GM23338 (cell line): ENCODE data around the gene VPS26C. TPM values are rescaled to one million over a fixed set of nuclear protein-coding genes. Genes with fewer than 3 reads are reported as not detected.

Experiments used
- ATAC-seq: fragments of 200-7000 bp; cut with Tn5 transposase; 3 replicates; pipeline ENCODE4 v1.9.1; 2020
- DNase-seq: peaks from one replicate; pipeline ENCODE4 v3.0.0-alpha.2; 2015; ENCODE audit warnings: low spot score
- H2AFZ ChIP-seq: fragments of 200-600 bp; sonication (generic); 2 replicates; pipeline ENCODE4 v1.8.0; 2016; ENCODE audit warnings: antibody characterized with exemption, mild to moderate bottlenecking, moderate library complexity
- H3F3A ChIP-seq: fragments of 200-600 bp; sonication (generic); replicated peaks from 2 replicates; pipeline ENCODE4 v1.8.0; 2017; ENCODE audit warnings: antibody characterized with exemption, mixed run types, low read depth
- H3K27ac ChIP-seq: fragments of 200-600 bp; sonication (generic); 2 replicates; pipeline ENCODE4 v1.6.1; 2016; ENCODE audit warnings: low read depth
- H3K27me3 ChIP-seq: fragments of 200-600 bp; sonication (generic); 2 replicates; pipeline ENCODE4 v1.8.0; 2016; ENCODE audit warnings: mild to moderate bottlenecking, mixed run types, moderate library complexity; ENCODE audit not compliant: insufficient read depth
- H3K36me3 ChIP-seq: fragments of 200-600 bp; sonication (generic); 2 replicates; pipeline ENCODE4 v1.8.0; 2016; ENCODE audit warnings: mild to moderate bottlenecking; ENCODE audit not compliant: insufficient read depth
- H3K4me1 ChIP-seq: fragments of 200-600 bp; sonication (generic); 2 replicates; pipeline ENCODE4 v1.8.0; 2016; ENCODE audit warnings: mild to moderate bottlenecking, moderate library complexity; ENCODE audit not compliant: insufficient read depth
- H3K4me2 ChIP-seq: fragments of 200-600 bp; sonication (generic); 2 replicates; pipeline ENCODE4 v1.7.1; 2017; ENCODE audit warnings: mixed run types
- H3K4me3 ChIP-seq: fragments of 200-600 bp; sonication (generic); 2 replicates; pipeline ENCODE4 v1.6.1; 2016; ENCODE audit warnings: mixed run types
- H3K79me2 ChIP-seq: fragments of 200-600 bp; sonication (generic); replicated peaks from 2 replicates; pipeline ENCODE4 v1.8.0; 2017; ENCODE audit warnings: mild to moderate bottlenecking; ENCODE audit not compliant: insufficient read depth
- H3K9me2 ChIP-seq: fragments of 200-600 bp; sonication (generic); 2 replicates; pipeline ENCODE4 v1.8.0; 2017; ENCODE audit not compliant: insufficient read depth
- H4K20me1 ChIP-seq: fragments of 200-600 bp; sonication (generic); replicated peaks from 2 replicates; pipeline ENCODE4 v1.8.0; 2017; ENCODE audit warnings: mild to moderate bottlenecking; ENCODE audit not compliant: insufficient read depth
- H3K27ac Mint-ChIP-seq: 2 replicates; pipeline ENCODE4 v1.8.0; 2020; ENCODE audit warnings: inconsistent platforms, mild to moderate bottlenecking, moderate library complexity, mixed read lengths
- H3K27me3 Mint-ChIP-seq: 3 replicates; pipeline ENCODE4 v1.8.0; 2022; ENCODE audit warnings: low read depth, mild to moderate bottlenecking, moderate library complexity, mixed read lengths, inconsistent platforms; ENCODE audit not compliant: insufficient read depth, poor library complexity
- H3K36me3 Mint-ChIP-seq: 3 replicates; pipeline ENCODE4 v1.8.0; 2021; ENCODE audit warnings: low read depth, mild to moderate bottlenecking, inconsistent platforms, moderate library complexity, mixed read lengths
- H3K4me1 Mint-ChIP-seq: 3 replicates; pipeline ENCODE4 v1.8.0; 2020; ENCODE audit warnings: mild to moderate bottlenecking, inconsistent platforms, mixed read lengths
- H3K4me3 Mint-ChIP-seq: 3 replicates; pipeline ENCODE4 v1.8.0; 2021; ENCODE audit warnings: moderate library complexity, mild to moderate bottlenecking, inconsistent platforms, mixed read lengths
- H3K9me3 Mint-ChIP-seq: 3 replicates; pipeline ENCODE4 v1.8.0; 2020; ENCODE audit warnings: moderate library complexity, mild to moderate bottlenecking, inconsistent platforms, mixed read lengths
- EZH2 ChIP-seq: fragments of 200-600 bp; sonication (generic); IDR thresholded peaks from one replicate; pipeline ENCODE4 v1.8.0; 2017; ENCODE audit warnings: antibody characterized with exemption, mild to moderate bottlenecking, low read depth; ENCODE audit not compliant: unreplicated experiment
- EZH2phosphoT487 ChIP-seq: fragments of 200-600 bp; sonication (generic); IDR thresholded peaks from one replicate; pipeline ENCODE4 v1.8.1; 2018; ENCODE audit warnings: antibody characterized with exemption; ENCODE audit not compliant: unreplicated experiment
- JUNB ChIP-seq: IDR thresholded peaks from one replicate; pipeline ENCODE4 v1.6.1; 2016; ENCODE audit warnings: antibody characterized with exemption; ENCODE audit not compliant: unreplicated experiment
- NANOG ChIP-seq: IDR thresholded peaks from 2 replicates; pipeline ENCODE4 v1.6.1; 2016; ENCODE audit warnings: antibody characterized with exemption, borderline replicate concordance
- POLR2AphosphoS5 ChIP-seq: IDR thresholded peaks from 2 replicates; pipeline ENCODE4 v1.6.1; 2016; ENCODE audit warnings: antibody characterized with exemption, low read depth
- ZNF114 ChIP-seq: fragments of 250-450 bp; sonication (Bioruptor Pico); IDR thresholded peaks from 2 replicates; pipeline ENCODE4 v1.5.0; 2020; ENCODE audit warnings: mild to moderate bottlenecking, moderate library complexity
- polyA plus RNA-seq: library from polyadenylated mRNA; unstranded; fragments of >200 nt; fragmentation: Nextera tagmentation; extraction: Ambion mirVana; gene quantifications from 2 replicates; pipeline ENCODE4 v1.2.1, GENCODE V29; 2016
- total RNA-seq: library from RNA; depleted of rRNA; stranded (reverse); fragments of >200 nt; shearing (Covaris generic); gene quantifications from 2 replicates; pipeline ENCODE4 v1.2.3, GENCODE V29; 2014
- TF ChIP-seq, protein P1 (sequence below), 2 experiments: fragments of 200-600 bp in 1 of 2; sonication (generic) in 1 of 2; conservative IDR thresholded peaks; 2 replicates each; pipeline versions ENCODE4 v1.5.1 to v1.6.1; 2016 to 2017; ENCODE audit warnings: antibody characterized with exemption in 2 of 2, low read depth in 2 of 2, mild to moderate bottlenecking in 2 of 2, moderate library complexity in 1 of 2
- TF ChIP-seq, protein P2 (sequence below): fragments of 250-450 bp; sonication (Bioruptor Pico); IDR thresholded peaks from 2 replicates; pipeline ENCODE4 v1.5.0; 2020; ENCODE audit warnings: mild to moderate bottlenecking, moderate library complexity
- TF ChIP-seq, protein P3 (sequence below): IDR thresholded peaks from 2 replicates; pipeline ENCODE4 v1.6.1; 2016; ENCODE audit warnings: antibody characterized with exemption
- TF ChIP-seq, protein P4 (sequence below): IDR thresholded peaks from one replicate; pipeline ENCODE4 v1.6.1; 2018; ENCODE audit warnings: antibody characterized with exemption; ENCODE audit not compliant: unreplicated experiment

Gene VPS26C
- total and polyA plus RNA-seq, 2 experiments from 2014 or later = 45.1 to 91.2 TPM

DNA sequence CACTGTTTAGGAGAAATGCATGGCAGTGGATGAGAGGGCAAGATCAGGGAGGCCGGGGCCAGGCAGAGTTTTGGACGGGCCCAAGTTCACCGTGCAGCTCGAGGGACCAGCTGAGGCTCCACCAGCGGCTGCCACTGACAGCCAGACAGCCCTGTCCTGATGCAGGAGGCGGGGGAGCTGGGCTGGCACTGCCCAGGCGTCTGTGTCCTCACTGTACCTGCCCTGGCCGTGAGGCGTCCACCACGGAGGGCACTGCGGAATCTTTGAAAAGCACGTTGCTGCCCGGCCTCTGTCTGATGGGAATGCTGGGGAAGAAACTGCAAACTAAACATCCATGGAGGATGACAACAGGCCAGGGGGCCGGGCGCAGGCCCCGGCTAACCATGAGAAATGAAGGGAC, 35.5 kb downstream of the VPS26C start:
- no peaks in the 10 kb centered on the region for H4K20me1 ChIP-seq
- no peak overlapping the region for H3K4me3 Mint-ChIP-seq
- H3K79me2 ChIP-seq = no peaks in the 10 kb centered on the region
- H3K27me3 Mint-ChIP-seq = no peaks in the 10 kb centered on the region
- H3K27me3 ChIP-seq = no peaks in the 10 kb centered on the region
- no peaks in the 10 kb centered on the region; the same call in 2 of the 3 replicates for H3K9me3 Mint-ChIP-seq
- H3K36me3 Mint-ChIP-seq = peaks cover 57% of the 10 kb centered on the region
- peaks cover 10% of the 10 kb centered on the region for H3K36me3 ChIP-seq
- H3K27ac Mint-ChIP-seq = no peak overlapping the region
- no peak for ATAC-seq
- H3K4me1 ChIP-seq = no peaks in the 10 kb centered on the region
- H2AFZ ChIP-seq = no peak overlapping the region
- no peak for DNase-seq
- H3K4me1 Mint-ChIP-seq = no peaks in the 10 kb centered on the region
- no peaks in the 10 kb centered on the region for H3F3A ChIP-seq
- no peak overlapping the region for H3K27ac ChIP-seq
- H3K9me2 ChIP-seq = no peaks in the 10 kb centered on the region
- H3K4me2 ChIP-seq = no peak overlapping the region
- no peak overlapping the region for H3K4me3 ChIP-seq
- TF ChIP-seq EZH2 (no peak), POLR2AphosphoS5 (no peak), NANOG (no peak), EZH2phosphoT487 (no peak), ZNF114 (no peak), JUNB (no peak)
- TF ChIP-seq, protein P1, sequence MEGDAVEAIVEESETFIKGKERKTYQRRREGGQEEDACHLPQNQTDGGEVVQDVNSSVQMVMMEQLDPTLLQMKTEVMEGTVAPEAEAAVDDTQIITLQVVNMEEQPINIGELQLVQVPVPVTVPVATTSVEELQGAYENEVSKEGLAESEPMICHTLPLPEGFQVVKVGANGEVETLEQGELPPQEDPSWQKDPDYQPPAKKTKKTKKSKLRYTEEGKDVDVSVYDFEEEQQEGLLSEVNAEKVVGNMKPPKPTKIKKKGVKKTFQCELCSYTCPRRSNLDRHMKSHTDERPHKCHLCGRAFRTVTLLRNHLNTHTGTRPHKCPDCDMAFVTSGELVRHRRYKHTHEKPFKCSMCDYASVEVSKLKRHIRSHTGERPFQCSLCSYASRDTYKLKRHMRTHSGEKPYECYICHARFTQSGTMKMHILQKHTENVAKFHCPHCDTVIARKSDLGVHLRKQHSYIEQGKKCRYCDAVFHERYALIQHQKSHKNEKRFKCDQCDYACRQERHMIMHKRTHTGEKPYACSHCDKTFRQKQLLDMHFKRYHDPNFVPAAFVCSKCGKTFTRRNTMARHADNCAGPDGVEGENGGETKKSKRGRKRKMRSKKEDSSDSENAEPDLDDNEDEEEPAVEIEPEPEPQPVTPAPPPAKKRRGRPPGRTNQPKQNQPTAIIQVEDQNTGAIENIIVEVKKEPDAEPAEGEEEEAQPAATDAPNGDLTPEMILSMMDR (conservative IDR thresholded peaks at IDR 0.05; ENCODE audit: low read depth in 2 of 2) = no peak
- TF ChIP-seq, protein P2, sequence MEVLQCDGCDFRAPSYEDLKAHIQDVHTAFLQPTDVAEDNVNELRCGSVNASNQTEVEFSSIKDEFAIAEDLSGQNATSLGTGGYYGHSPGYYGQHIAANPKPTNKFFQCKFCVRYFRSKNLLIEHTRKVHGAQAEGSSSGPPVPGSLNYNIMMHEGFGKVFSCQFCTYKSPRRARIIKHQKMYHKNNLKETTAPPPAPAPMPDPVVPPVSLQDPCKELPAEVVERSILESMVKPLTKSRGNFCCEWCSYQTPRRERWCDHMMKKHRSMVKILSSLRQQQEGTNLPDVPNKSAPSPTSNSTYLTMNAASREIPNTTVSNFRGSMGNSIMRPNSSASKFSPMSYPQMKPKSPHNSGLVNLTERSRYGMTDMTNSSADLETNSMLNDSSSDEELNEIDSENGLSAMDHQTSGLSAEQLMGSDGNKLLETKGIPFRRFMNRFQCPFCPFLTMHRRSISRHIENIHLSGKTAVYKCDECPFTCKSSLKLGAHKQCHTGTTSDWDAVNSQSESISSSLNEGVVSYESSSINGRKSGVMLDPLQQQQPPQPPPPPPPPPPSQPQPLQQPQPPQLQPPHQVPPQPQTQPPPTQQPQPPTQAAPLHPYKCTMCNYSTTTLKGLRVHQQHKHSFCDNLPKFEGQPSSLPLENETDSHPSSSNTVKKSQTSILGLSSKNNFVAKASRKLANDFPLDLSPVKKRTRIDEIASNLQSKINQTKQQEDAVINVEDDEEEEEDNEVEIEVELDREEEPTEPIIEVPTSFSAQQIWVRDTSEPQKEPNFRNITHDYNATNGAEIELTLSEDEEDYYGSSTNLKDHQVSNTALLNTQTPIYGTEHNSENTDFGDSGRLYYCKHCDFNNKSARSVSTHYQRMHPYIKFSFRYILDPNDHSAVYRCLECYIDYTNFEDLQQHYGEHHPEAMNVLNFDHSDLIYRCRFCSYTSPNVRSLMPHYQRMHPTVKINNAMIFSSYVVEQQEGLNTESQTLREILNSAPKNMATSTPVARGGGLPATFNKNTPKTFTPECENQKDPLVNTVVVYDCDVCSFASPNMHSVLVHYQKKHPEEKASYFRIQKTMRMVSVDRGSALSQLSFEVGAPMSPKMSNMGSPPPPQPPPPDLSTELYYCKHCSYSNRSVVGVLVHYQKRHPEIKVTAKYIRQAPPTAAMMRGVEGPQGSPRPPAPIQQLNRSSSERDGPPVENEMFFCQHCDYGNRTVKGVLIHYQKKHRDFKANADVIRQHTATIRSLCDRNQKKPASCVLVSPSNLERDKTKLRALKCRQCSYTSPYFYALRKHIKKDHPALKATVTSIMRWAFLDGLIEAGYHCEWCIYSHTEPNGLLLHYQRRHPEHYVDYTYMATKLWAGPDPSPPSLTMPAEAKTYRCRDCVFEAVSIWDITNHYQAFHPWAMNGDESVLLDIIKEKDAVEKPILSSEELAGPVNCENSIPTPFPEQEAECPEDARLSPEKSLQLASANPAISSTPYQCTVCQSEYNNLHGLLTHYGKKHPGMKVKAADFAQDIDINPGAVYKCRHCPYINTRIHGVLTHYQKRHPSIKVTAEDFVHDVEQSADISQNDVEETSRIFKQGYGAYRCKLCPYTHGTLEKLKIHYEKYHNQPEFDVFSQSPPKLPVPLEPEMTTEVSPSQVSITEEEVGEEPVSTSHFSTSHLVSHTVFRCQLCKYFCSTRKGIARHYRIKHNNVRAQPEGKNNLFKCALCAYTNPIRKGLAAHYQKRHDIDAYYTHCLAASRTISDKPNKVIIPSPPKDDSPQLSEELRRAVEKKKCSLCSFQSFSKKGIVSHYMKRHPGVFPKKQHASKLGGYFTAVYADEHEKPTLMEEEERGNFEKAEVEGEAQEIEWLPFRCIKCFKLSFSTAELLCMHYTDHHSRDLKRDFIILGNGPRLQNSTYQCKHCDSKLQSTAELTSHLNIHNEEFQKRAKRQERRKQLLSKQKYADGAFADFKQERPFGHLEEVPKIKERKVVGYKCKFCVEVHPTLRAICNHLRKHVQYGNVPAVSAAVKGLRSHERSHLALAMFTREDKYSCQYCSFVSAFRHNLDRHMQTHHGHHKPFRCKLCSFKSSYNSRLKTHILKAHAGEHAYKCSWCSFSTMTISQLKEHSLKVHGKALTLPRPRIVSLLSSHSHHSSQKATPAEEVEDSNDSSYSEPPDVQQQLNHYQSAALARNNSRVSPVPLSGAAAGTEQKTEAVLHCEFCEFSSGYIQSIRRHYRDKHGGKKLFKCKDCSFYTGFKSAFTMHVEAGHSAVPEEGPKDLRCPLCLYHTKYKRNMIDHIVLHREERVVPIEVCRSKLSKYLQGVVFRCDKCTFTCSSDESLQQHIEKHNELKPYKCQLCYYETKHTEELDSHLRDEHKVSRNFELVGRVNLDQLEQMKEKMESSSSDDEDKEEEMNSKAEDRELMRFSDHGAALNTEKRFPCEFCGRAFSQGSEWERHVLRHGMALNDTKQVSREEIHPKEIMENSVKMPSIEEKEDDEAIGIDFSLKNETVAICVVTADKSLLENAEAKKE (CRISPR knock-in tag) = no peak
- TF ChIP-seq, protein P3, sequence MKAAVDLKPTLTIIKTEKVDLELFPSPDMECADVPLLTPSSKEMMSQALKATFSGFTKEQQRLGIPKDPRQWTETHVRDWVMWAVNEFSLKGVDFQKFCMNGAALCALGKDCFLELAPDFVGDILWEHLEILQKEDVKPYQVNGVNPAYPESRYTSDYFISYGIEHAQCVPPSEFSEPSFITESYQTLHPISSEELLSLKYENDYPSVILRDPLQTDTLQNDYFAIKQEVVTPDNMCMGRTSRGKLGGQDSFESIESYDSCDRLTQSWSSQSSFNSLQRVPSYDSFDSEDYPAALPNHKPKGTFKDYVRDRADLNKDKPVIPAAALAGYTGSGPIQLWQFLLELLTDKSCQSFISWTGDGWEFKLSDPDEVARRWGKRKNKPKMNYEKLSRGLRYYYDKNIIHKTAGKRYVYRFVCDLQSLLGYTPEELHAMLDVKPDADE = no peak
- TF ChIP-seq, protein P4, sequence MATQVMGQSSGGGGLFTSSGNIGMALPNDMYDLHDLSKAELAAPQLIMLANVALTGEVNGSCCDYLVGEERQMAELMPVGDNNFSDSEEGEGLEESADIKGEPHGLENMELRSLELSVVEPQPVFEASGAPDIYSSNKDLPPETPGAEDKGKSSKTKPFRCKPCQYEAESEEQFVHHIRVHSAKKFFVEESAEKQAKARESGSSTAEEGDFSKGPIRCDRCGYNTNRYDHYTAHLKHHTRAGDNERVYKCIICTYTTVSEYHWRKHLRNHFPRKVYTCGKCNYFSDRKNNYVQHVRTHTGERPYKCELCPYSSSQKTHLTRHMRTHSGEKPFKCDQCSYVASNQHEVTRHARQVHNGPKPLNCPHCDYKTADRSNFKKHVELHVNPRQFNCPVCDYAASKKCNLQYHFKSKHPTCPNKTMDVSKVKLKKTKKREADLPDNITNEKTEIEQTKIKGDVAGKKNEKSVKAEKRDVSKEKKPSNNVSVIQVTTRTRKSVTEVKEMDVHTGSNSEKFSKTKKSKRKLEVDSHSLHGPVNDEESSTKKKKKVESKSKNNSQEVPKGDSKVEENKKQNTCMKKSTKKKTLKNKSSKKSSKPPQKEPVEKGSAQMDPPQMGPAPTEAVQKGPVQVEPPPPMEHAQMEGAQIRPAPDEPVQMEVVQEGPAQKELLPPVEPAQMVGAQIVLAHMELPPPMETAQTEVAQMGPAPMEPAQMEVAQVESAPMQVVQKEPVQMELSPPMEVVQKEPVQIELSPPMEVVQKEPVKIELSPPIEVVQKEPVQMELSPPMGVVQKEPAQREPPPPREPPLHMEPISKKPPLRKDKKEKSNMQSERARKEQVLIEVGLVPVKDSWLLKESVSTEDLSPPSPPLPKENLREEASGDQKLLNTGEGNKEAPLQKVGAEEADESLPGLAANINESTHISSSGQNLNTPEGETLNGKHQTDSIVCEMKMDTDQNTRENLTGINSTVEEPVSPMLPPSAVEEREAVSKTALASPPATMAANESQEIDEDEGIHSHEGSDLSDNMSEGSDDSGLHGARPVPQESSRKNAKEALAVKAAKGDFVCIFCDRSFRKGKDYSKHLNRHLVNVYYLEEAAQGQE = no peak
